ENCODE results near the gene CTRB2. TPM values are rescaled to one million over a fixed set of nuclear protein-coding genes. Genes with fewer than 3 reads are reported as not detected.

The CTRB2 gene
- total and polyA plus RNA-seq, 2 donors from 2014 or later, result not detected

DNA sequence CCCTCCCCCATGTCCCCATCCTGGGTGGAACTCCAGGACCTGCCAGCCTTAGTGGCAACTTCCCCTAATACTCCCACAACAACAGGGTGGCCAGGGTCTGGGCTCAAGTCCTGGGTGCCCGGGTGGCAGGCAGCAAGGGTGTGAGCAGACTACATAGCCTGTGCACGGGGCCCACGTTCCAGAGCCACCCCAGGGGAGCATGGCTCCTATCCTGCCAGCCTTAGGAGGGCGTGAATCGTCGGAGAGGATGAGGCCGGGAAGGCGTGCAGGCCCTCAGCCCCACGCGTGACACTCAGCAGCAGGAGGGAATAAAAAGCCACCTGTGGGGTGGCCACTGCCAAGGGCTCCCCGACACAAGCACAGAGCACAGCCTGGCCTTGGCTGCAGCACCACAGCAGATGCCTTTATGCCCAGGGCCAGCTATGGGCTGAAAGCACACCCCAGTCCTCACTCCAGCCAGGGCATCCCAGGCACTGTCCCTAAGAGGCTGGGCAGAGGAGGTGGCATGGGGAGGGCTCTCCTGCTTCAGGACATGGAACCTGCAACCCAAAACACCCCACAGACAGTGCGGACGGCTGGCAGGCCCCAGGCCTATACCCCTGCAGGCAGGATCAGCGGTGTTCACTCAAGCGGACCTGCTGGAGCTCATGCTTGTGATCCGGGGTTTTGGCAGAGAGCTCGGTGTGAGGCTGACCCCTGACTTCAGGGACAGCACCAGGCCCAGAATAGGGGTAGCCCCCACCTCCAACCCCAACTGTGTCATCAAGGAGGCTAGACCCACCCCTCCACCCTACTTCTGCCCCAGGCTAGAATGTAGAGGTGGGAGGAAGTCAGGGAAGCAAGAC, 41.8 kb upstream of the CTRB2 start:
- FAIRE-seq, result no peak
- intact Hi-C loops (cut with DNase I), result no loop called here
- Histone ChIP-seq H3K27me3 (ENCODE audit: control insufficient read depth, insufficient read depth, low read length) (no peaks in the 10 kb centered on the region), H3K27ac (ENCODE audit: low read depth in 2 of 2, low read length in 2 of 2) (peak overlapping the region; percentile 93 to 97), H3K4me1 (ENCODE audit: control insufficient read depth in 2 of 3, insufficient read depth in 2 of 3, low read depth in 1 of 3, low read length in 3 of 3) (peaks cover 0 to 77% (median 76%) of the 10 kb centered on the region in 3 donors), H3K9ac (ENCODE audit: low read length in 3 of 3) (peak overlapping the region in 2 of 3 donors; percentile 39 to 91), H3K9me3 (ENCODE audit: control insufficient read depth in 2 of 3, insufficient read depth in 1 of 3, low read length in 3 of 3) (no peaks in the 10 kb centered on the region), H3K4me3 (ENCODE audit: low read length in 3 of 3) (peak overlapping the region in 2 of 3 donors; percentile 49 to 84), H3K36me3 (ENCODE audit: control insufficient read depth in 2 of 3, insufficient read depth in 3 of 3, low read length in 3 of 3) (peaks cover 0 to 4% (median 0%) of the 10 kb centered on the region in 3 donors)
- peak in 1 of 5 donors; percentile 81 for DNase-seq
- TF ChIP-seq CTCF (IDR thresholded peaks at IDR 0.05; ENCODE audit: borderline replicate concordance, extremely low read depth, insufficient read depth), result no peak

GRCh38 chr16:75248142-75248535, 41.2 kb upstream of the CTRB2 start:
- FAIRE-seq, result no peak
- intact Hi-C loops (cut with DNase I), result no loop called here
- Histone ChIP-seq H3K27me3 (ENCODE audit: control insufficient read depth, insufficient read depth, low read length) (no peaks in the 10 kb centered on the region), H3K9me3 (ENCODE audit: control insufficient read depth in 2 of 3, insufficient read depth in 1 of 3, low read length in 3 of 3) (no peaks in the 10 kb centered on the region), H3K36me3 (ENCODE audit: control insufficient read depth in 2 of 3, insufficient read depth in 3 of 3, low read length in 3 of 3) (peaks cover 0 to 4% (median 2%) of the 10 kb centered on the region in 3 donors), H3K4me3 (ENCODE audit: low read length in 3 of 3) (peak overlapping the region in 1 of 3 donors; percentile 84), H3K4me1 (ENCODE audit: control insufficient read depth in 2 of 3, insufficient read depth in 2 of 3, low read depth in 1 of 3, low read length in 3 of 3) (peaks cover 0 to 75% (median 72%) of the 10 kb centered on the region in 3 donors), H3K27ac (ENCODE audit: low read depth in 2 of 2, low read length in 2 of 2) (peak overlapping the region; percentile 93 to 97), H3K9ac (ENCODE audit: low read length in 3 of 3) (peak overlapping the region in 1 of 3 donors; percentile 91)
- no peak for DNase-seq
- no peak for TF ChIP-seq CTCF (IDR thresholded peaks at IDR 0.05; ENCODE audit: borderline replicate concordance, extremely low read depth, insufficient read depth)

GRCh38 chr16:75247249-75247648, 40.3 kb upstream of the CTRB2 start:
- no peak for FAIRE-seq
- H3K4me3 ChIP-seq (ENCODE audit: low read length in 3 of 3), result peak overlapping the region in 1 of 3 donors; percentile 84
- peak overlapping the region in 1 of 3 donors; percentile 91 for H3K9ac ChIP-seq (ENCODE audit: low read length in 3 of 3)
- intact Hi-C loops (cut with DNase I), result no loop called here
- DNase-seq, result no peak
- H3K4me1 ChIP-seq (ENCODE audit: control insufficient read depth in 2 of 3, insufficient read depth in 2 of 3, low read depth in 1 of 3, low read length in 3 of 3), result peaks cover 0 to 68% (median 63%) of the 10 kb centered on the region in 3 donors
- no peak for TF ChIP-seq CTCF (IDR thresholded peaks at IDR 0.05; ENCODE audit: borderline replicate concordance, extremely low read depth, insufficient read depth)
- H3K27ac ChIP-seq (ENCODE audit: low read depth in 2 of 2, low read length in 2 of 2), result peak overlapping the region; percentile 93 to 97
- no peaks in the 10 kb centered on the region for H3K27me3 ChIP-seq (ENCODE audit: control insufficient read depth, insufficient read depth, low read length)
- H3K36me3 ChIP-seq (ENCODE audit: control insufficient read depth in 2 of 3, insufficient read depth in 3 of 3, low read length in 3 of 3), result peaks cover 0 to 6% (median 4%) of the 10 kb centered on the region in 3 donors
- no peaks in the 10 kb centered on the region for H3K9me3 ChIP-seq (ENCODE audit: control insufficient read depth in 2 of 3, insufficient read depth in 1 of 3, low read length in 3 of 3)

All from kidney (tissue), 14 donors.